Measurements from ENCODE around the gene SLC35E3. TPM values are rescaled to one million over a fixed set of nuclear protein-coding genes. Genes with fewer than 3 reads are reported as not detected.

SLC35E3 gene
- total RNA-seq, 1 donor from 2014 or later, result 3.8 TPM

GRCh38 chr12:68746572-68747180 lies 700 bp downstream of the SLC35E3 start:
- no peak for TF ChIP-seq CTCF (conservative IDR thresholded peaks at IDR 0.05; ENCODE audit: low read depth, low read length)
- peak; percentile 30 for DNase-seq (ENCODE audit: low read depth)
- H3K4me3 ChIP-seq (ENCODE audit: low read depth, low read length), result peak overlapping the region; percentile 91

- no peak overlapping the region for H3K4me3 ChIP-seq (ENCODE audit: low read depth, low read length)
- no peak for DNase-seq (ENCODE audit: low read depth)
- no peak for TF ChIP-seq CTCF (conservative IDR thresholded peaks at IDR 0.05; ENCODE audit: low read depth, low read length)
Observed at GRCh38 chr12:68749443-68749842, 3.5 kb downstream of the SLC35E3 start.

GRCh38 chr12:68749861-68750260 lies 3.9 kb downstream of the SLC35E3 start:
- H3K4me3 ChIP-seq (ENCODE audit: low read depth, low read length), result no peak overlapping the region
- TF ChIP-seq CTCF (conservative IDR thresholded peaks at IDR 0.05; ENCODE audit: low read depth, low read length), result no peak
- DNase-seq (ENCODE audit: low read depth), result no peak

- no peak overlapping the region for H3K4me3 ChIP-seq (ENCODE audit: low read depth, low read length)
- TF ChIP-seq CTCF (conservative IDR thresholded peaks at IDR 0.05; ENCODE audit: low read depth, low read length), result no peak
- no peak for DNase-seq (ENCODE audit: low read depth)
Observed at GRCh38 chr12:68750506-68750905, 4.5 kb downstream of the SLC35E3 start.

GRCh38 chr12:68755536-68756243 lies 9.7 kb downstream of the SLC35E3 start:
- TF ChIP-seq CTCF (conservative IDR thresholded peaks at IDR 0.05; ENCODE audit: low read depth, low read length), result no peak
- no peak overlapping the region for H3K4me3 ChIP-seq (ENCODE audit: low read depth, low read length)
- no peak for DNase-seq (ENCODE audit: low read depth)

GRCh38 chr12:68759852-68760251 lies 13.9 kb downstream of the SLC35E3 start:
- TF ChIP-seq CTCF (conservative IDR thresholded peaks at IDR 0.05; ENCODE audit: low read depth, low read length), result no peak
- H3K4me3 ChIP-seq (ENCODE audit: low read depth, low read length), result no peak overlapping the region
- no peak for DNase-seq (ENCODE audit: low read depth)

All from epithelial cell of proximal tubule (primary cell).